Activated T-cell treated with anti-CD3 and anti-CD28 coated beads for 1 hour (primary cell): ENCODE results near the gene TMEM63C.
A peak's percentile ranks its signal among the peaks of the same experiment; 100 is the strongest.
"Not testable (repeated sequence)": the region's sequence is repeated elsewhere in the genome, so short reads cannot be mapped to it uniquely, and the experiment has no call there.

ENCODE experiments used
- DNase-seq: peaks from one replicate; pipeline ENCODE4 v3.0.0-alpha.2; 2020; ENCODE audit warnings: low read depth

TMEM63C gene

GRCh38 chr14:77279719-77280118 lies 98.1 kb downstream of the TMEM63C start:
- DNase-seq: no peak

- DNase-seq: not testable (repeated sequence)
Measured at GRCh38 chr14:77280921-77281320, 99.3 kb downstream of the TMEM63C start.

GRCh38 chr14:77281852-77282410 lies 100.3 kb downstream of the TMEM63C start:
- no peak for DNase-seq

- no peak for DNase-seq
Measured at GRCh38 chr14:77284066-77284465, 102.5 kb downstream of the TMEM63C start.

GRCh38 chr14:77284466-77284865 lies 102.9 kb downstream of the TMEM63C start:
- no peak for DNase-seq

- DNase-seq: no peak
Measured at GRCh38 chr14:77286576-77286975, 105.0 kb downstream of the TMEM63C start.

GRCh38 chr14:77290705-77291104 lies 109.1 kb downstream of the TMEM63C start:
- no peak for DNase-seq

GRCh38 chr14:77296155-77296554 lies 114.6 kb downstream of the TMEM63C start:
- DNase-seq: no peak

- DNase-seq: no peak
Measured at GRCh38 chr14:77296906-77297305, 115.3 kb downstream of the TMEM63C start.

- DNase-seq: no peak
Measured at GRCh38 chr14:77299771-77300170, 118.2 kb downstream of the TMEM63C start.

- DNase-seq: peak; percentile 46
Measured at GRCh38 chr14:77301103-77301502, 119.5 kb downstream of the TMEM63C start.

GRCh38 chr14:77302926-77303325 lies 121.3 kb downstream of the TMEM63C start:
- no peak for DNase-seq

- DNase-seq: no peak
Measured at GRCh38 chr14:77303417-77304156, 122.0 kb downstream of the TMEM63C start.

- no peak for DNase-seq
Measured at GRCh38 chr14:77305696-77306095, 124.1 kb downstream of the TMEM63C start.

- DNase-seq: no peak
Measured at GRCh38 chr14:77306416-77306815, 124.8 kb downstream of the TMEM63C start.

GRCh38 chr14:77306851-77307496 lies 125.4 kb downstream of the TMEM63C start:
- DNase-seq: no peak
